GM18502 (cell line): ENCODE measurements around the gene KPNA4.
"Not testable (repeated sequence)": the region's sequence is repeated elsewhere in the genome, so short reads cannot be mapped to it uniquely, and the experiment has no call there.

Source experiments
- ATAC-seq: cut with Tn5 transposase; IDR thresholded peaks from one replicate; pipeline ENCODE4 v1.9.1; 2021; ENCODE audit warnings: mild to moderate bottlenecking; ENCODE audit not compliant: unreplicated experiment, poor library complexity

Gene KPNA4

GRCh38 chr3:160455846-160456245 is 109.5 kb downstream of the KPNA4 start:
- ATAC-seq, result no peak

- ATAC-seq, result no peak
These were observed 110.4 kb downstream of the KPNA4 start for GRCh38 chr3:160454995-160455394.

GRCh38 chr3:160452251-160452650 is 113.1 kb downstream of the KPNA4 start:
- ATAC-seq, result not testable (repeated sequence)

GRCh38 chr3:160451602-160452001 is 113.8 kb downstream of the KPNA4 start:
- ATAC-seq, result no peak

GRCh38 chr3:160450846-160451245 is 114.5 kb downstream of the KPNA4 start:
- no peak for ATAC-seq

DNA sequence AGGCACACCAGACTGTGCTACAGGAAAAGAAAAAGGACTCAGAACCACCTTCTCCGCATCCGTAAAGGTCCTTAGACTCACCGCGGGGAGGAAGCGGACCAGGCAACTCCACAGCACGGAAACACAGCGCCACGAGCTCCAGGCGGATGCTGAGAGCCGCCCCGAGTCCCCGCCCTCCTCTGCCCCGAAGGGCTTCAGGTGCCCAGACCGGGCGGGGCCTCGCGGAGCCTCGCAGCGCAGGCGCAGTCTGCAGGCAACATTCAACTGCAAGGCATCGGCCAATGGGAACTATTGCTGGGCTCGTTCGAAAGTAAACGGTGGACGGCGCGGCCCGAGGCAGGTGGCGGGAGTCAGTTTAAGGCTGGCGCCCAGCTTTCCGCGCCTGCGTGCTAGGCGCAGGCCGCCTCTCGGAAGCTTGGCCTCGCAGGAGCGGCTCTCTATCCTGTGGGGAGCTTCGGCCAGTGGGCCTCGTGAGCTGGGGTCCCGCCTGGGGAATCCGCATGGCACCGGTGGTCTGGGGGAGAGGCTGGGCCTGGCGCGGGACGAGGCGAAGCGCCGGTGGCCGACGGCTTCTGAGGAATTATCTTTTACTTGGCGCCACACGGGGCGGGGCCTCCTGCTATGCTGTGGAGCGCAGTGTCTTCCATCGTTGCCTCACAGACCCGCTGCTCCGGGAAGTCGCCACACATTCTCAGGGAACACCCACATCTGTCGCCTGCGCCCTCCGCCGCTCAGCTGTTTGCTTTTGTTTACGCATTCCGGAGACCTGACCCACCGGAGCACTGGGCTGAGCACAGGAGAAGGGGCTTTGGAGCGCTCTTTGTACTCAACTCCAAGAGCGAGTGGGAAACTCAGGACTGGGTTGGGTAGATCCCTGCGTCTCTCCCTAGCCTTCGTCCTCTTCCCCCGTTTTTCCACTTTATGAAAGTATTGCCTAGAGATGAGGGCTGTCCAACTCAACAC is 115.5 kb downstream of the KPNA4 start, which contains the start of gene TRIM59:
Gene TRIM59 (minus strand): TSS at position 151 of the 963 bp plus-strand sequence. CDS start 10,603 bp downstream, outside the sequence.
- peak; percentile 94 for ATAC-seq

GRCh38 chr3:160448845-160449635 is 116.3 kb downstream of the KPNA4 start:
- ATAC-seq, result peak; percentile 44

GRCh38 chr3:160447544-160447943 is 117.8 kb downstream of the KPNA4 start:
- no peak for ATAC-seq

DNA sequence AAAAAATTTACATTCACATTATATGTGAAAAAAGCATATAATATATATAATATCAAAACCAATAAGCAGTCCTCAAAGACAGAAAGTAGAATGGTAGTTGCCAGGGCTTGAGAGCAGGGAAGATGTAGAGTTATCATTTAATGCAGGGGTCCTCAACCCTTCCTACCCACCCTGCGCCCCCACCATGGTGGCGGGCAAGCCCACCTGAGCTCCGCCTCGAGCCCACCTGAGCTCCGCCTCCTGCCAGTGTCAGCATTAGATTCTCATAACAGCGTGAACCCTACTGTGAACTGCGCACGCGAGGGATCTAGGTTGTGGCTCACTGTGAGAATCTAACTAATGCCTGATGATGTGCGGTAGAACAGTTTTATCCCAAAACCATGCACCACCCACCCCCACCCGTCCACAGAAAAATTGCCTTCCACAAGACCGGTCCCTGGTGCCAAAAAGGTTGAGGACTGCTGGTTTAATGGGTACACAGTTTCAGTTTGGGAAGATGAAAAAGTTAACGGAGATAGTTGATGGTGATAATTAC is 118.8 kb downstream of the KPNA4 start:
- ATAC-seq, result no peak

- ATAC-seq, result no peak
These were observed 119.5 kb downstream of the KPNA4 start for GRCh38 chr3:160445854-160446253.
